GM18520 (cell line): ENCODE measurements around the gene P3H4.

ENCODE experiments used
- ATAC-seq: cut with Tn5 transposase; IDR thresholded peaks from one replicate; pipeline ENCODE4 v1.9.1; 2021; ENCODE audit not compliant: unreplicated experiment

P3H4 gene

DNA sequence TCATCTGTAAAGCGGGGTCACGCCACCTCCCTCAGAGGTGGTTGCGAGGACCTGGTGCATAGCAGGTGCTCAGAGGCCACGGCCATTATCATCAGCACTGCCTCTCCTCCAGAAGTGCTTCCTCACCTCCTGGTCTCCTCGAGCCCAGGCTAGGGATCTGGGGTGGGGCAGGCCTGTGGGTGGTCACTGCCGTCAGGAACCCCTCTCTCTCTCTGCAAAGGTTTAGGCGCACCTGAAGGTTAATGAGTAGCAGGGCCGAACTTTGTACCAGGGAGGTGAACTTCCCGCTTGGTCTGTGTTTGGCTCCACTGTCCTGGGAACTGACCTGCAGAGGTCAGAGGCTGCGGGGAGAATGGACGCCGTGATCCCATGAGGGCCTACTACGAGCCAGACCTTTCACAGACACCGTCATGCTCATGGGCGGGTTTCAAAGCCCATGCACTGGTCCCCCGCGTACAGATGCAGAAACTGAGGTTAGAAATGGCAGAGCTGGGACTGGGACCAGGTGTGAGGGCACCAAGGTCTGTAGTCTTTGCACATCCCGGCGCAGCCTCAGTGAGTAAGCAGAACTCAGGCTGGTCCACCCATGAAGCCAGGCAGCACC, 39.1 kb downstream of the P3H4 start:
- ATAC-seq = no peak

DNA sequence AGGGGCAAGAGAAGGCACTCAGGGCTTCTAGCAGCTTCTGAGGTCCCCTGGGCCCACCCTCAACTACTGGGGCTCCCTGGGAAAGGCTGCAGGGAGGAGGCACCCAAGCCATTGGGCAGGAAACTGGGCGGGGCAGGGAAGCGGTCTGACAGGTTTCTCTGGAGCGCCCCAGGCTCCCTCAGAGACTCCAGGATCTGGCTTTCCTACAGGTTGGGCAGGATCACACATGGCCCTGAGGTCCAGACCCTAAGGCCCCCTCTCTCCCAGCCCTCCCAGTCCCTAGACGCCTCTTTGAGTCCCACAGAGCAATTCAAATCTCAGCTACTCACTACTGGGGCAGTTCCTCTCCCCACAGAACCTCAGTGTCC, 39.5 kb downstream of the P3H4 start:
- ATAC-seq = no peak

DNA sequence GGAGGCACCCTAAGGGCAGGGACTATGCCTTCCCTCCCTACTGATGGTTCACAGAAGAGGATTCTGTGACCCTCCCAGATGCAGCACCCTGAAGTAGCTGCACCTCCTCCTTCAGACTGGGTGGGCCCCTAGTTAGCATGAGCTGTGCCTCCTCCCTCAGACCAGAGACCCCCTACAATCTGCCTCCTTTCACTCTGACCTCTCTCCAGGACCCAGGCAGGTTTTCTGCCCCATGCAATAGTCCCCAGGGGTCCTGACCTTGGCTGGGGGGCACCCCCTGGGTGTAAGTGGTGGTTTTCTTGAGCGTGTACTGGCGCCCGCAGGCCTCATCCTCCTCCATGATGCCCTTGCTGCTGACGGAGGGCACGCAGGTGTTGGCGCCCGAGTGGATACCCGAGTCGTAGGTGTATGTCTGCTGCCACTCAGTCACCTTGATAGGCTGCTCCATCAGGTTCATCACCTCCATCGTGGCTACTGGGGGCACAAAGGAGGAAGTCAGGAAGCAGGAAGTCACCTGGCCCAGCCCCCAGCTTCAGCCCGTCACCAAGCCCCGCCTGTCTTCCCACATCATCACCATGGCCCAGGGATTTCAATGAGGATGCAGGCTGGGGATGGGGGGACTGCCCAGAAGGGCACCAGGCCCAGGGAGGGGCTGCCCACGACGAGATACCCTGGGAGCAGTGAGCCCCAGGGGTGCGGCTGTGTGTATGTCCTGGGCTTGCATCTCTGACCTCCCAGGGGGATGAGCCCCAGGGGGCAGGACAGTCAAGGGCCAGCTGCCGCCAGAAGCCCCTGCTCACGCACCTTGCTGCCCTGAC, 40.2 kb downstream of the P3H4 start:
- no peak for ATAC-seq

GRCh38 chr17:41769985-41770384, 41.8 kb downstream of the P3H4 start:
- ATAC-seq = no peak

DNA sequence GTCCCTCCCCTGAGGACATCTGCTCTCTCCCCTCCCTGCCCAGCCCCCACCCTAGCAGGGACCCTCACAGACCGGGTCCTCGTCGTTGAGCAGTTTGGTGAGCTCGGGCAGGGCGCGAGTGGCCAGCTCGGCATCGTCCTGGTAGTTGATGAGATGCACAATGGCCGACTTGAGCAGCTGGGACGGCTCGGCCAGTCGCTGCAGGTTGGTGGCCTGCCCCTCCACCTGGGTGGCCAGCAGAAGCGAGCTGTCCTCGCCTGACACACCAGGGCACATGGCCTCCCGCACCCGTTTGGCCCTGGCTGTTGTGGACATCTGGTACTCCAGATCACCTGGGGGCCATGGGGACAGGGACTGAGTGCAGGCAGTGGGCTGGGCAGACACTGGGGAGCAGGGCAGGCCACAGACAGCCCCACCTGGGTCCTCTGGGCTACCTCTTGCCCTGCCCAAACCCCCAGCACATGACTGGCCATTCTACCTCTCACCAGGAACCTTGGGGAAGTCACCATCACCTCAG, 42.3 kb downstream of the P3H4 start:
- ATAC-seq = no peak

DNA sequence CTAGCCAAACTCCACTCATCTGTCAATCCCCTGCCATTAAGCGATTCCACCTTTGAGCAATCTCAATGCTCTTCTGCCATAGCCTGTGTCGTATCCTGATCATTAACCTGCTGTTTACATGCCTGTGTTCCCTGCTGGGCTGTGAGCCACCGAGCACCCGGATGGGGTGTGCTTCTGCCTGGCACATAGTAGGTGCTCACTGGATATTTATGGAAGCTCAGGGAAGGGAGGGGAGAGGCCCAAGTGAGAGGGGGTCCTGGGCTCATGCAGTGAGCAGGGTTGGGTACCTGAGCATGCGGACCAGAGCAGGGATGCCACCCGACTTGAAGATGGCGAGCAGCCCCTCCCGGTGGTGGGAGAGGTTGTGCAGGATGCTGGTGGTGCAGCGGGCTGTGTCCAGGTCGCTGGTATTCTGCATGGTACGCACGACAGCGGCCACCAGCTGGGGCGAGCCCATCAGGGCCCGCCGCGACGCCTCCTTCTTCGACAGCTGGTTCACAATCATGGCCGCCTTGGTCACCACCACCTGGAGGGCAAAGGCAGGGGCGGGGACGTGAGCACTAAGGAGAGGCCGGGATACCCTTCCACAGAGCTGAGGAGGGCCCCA, 43.0 kb downstream of the P3H4 start:
- ATAC-seq = no peak

- no peak for ATAC-seq
These were observed 44.3 kb downstream of the P3H4 start for GRCh38 chr17:41767324-41768042.

DNA sequence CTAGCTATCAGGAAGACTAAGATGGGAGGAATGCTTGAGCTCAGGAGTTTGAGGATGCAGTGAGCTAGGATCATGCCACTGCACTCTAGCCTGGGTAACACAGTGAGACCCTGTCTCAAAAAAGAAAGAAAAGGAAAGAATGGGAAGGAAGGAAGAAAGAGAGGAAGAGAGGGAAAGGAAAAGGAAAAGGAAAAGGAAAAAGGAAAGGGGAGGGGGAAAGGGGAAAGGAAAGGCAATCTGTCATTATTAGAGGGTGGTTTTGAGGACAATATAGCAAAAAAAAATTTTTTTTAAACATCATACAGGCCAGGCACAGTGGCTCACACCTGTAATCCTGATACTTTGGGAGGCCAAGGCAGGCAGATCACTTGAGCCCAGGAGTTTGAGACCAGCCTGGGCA, 45.6 kb downstream of the P3H4 start:
- no peak for ATAC-seq

DNA sequence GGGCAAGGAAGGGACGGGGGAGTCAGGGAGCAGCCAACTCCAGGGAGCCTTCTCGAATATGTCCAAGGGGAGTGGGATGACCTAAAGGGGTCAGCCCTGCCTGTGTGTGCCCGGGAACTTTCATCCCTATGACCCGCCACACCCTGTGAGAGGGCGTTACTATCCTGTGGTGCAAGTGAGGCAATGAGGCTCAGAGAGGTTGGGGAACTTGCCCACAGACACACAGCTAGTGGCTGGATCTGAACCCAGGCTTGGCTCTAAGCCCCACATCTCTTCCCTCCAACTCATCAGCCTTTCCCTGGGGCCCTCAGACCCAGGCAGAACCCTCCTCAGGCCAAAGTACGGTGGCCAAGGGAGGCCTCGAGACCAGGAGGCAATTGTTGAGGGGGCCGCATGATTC, 48.4 kb downstream of the P3H4 start:
- ATAC-seq = no peak

GRCh38 chr17:41762841-41763240, 48.9 kb downstream of the P3H4 start:
- no peak for ATAC-seq

DNA sequence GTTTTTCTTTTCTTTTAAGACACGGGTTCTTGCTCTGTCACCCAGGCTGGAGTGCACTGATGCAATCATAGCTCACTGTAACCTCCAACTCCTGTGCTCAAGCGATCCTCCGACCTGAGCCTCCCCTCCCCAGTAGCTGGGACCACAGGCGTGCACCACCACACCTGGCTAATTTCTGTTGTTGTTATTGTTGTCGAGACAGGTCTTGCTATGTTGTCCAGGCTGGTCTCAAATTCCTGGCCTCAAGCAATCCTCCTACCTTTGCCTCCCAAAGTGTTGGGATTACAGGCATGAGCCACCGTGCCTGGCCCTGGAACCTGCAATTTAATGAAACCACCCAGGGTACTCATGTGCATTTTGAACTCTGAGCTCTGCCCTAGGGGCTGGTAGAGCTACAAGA, 49.4 kb downstream of the P3H4 start:
- ATAC-seq = no peak

DNA sequence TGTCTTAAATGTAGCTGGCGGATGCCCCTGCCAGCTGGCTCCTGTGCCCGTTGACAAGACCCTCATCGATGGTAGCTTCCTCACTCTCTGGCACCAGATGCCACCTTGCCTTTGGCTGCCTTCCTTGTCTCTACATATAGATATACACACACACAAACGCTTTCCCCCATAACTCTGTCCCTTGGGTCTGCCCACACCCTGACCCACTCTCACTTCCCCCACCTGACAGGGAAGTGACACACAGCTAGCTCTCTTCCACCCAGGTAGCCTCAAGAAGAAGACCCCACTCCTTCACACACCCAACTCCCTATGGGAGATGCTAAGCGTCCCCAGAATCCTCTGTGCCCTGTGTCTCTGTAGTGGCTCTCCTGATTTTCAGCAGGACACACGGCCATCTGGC, 50.9 kb downstream of the P3H4 start:
- ATAC-seq = no peak

DNA sequence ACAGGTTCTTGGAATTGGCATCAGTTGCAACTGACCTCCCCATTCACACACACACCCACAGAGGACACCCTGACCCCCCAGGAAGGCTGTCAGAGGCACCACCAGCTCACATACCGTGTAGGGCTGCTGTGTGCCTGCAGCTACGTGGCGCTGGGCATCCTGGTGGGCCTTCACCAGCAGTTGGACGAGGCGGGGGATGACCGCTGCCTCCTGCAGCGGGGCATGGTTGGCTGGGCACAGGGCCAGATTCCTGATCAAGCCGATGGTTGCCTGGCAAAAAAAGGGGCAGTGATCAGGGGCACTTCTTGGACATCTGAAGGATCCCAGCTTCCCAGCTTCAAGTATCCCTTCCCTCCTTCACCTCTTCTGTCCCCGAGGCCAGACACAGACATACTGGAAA, 53.1 kb downstream of the P3H4 start:
- ATAC-seq = no peak

- no peak for ATAC-seq
These were observed 57.7 kb downstream of the P3H4 start for GRCh38 chr17:41754066-41754465.
